WERI-Rb-1 (cell line): ENCODE results near the gene PDGFA.

Source experiments
- DNase-seq: peaks from one replicate; pipeline ENCODE4 v3.0.0-alpha.2; 2020
- H3K27ac ChIP-seq: fragments of 250-450 bp; sonication (Bioruptor Pico); 2 replicates; pipeline ENCODE4 v1.5.1; 2020; ENCODE audit warnings: mild to moderate bottlenecking, moderate library complexity
- H3K27me3 ChIP-seq: fragments of 250-450 bp; sonication (Bioruptor Pico); 2 replicates; pipeline ENCODE4 v1.5.1; 2021; ENCODE audit warnings: mild to moderate bottlenecking, low read depth, moderate library complexity; ENCODE audit not compliant: insufficient read depth, severe bottlenecking
- H3K36me3 ChIP-seq: fragments of 250-450 bp; sonication (Bioruptor Pico); 2 replicates; pipeline ENCODE4 v1.5.1; 2020; ENCODE audit warnings: mild to moderate bottlenecking, moderate library complexity
- H3K4me3 ChIP-seq: 2 replicates; pipeline ENCODE4 v1.5.1; 2011; ENCODE audit warnings: low read depth, mild to moderate bottlenecking, control low read depth, low read length
- H3K9me3 ChIP-seq: fragments of 250-450 bp; sonication (Bioruptor Pico); 2 replicates; pipeline ENCODE4 v1.5.1; 2021; ENCODE audit warnings: mild to moderate bottlenecking, moderate library complexity; ENCODE audit not compliant: severe bottlenecking
- TF ChIP-seq, protein P1 (sequence below): IDR thresholded peaks from 2 replicates; pipeline ENCODE4 v1.5.1; 2011; ENCODE audit warnings: low read depth, mild to moderate bottlenecking, control low read depth, inconsistent platforms, low read length

PDGFA gene

DNA sequence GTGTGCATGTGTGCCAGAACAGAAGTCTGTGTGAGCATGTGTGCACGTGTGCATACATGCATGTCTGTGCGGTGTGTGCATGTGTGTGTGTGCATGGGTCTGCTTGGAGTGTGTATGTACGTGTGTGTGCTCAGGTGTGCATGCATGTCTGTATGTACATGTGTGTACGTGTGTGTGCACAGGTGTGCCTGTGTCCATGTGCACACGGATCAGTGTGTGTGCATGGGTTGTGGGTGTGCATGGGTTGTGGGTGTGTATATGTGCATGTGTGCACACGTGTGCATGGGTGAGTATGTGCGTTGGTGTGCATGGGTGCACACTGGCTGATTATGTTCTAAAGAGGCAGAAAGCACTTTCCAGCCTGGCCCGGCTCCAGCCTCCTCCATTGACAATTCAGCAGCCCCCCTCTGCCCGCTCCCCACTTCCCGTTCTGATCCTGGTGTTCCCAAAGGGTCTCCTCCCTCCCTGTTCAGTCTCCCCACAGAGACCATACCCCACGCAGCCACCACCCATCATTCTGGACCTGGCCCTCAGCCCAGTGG, 44.1 kb upstream of the PDGFA start:
- H3K27me3 ChIP-seq, result no peaks in the 10 kb centered on the region
- H3K36me3 ChIP-seq, result no peaks in the 10 kb centered on the region
- H3K9me3 ChIP-seq, result no peaks in the 10 kb centered on the region
- TF ChIP-seq, protein P1, sequence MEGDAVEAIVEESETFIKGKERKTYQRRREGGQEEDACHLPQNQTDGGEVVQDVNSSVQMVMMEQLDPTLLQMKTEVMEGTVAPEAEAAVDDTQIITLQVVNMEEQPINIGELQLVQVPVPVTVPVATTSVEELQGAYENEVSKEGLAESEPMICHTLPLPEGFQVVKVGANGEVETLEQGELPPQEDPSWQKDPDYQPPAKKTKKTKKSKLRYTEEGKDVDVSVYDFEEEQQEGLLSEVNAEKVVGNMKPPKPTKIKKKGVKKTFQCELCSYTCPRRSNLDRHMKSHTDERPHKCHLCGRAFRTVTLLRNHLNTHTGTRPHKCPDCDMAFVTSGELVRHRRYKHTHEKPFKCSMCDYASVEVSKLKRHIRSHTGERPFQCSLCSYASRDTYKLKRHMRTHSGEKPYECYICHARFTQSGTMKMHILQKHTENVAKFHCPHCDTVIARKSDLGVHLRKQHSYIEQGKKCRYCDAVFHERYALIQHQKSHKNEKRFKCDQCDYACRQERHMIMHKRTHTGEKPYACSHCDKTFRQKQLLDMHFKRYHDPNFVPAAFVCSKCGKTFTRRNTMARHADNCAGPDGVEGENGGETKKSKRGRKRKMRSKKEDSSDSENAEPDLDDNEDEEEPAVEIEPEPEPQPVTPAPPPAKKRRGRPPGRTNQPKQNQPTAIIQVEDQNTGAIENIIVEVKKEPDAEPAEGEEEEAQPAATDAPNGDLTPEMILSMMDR, result no peak
- H3K4me3 ChIP-seq, result no peak overlapping the region
- no peak for DNase-seq
- no peak overlapping the region for H3K27ac ChIP-seq

DNA sequence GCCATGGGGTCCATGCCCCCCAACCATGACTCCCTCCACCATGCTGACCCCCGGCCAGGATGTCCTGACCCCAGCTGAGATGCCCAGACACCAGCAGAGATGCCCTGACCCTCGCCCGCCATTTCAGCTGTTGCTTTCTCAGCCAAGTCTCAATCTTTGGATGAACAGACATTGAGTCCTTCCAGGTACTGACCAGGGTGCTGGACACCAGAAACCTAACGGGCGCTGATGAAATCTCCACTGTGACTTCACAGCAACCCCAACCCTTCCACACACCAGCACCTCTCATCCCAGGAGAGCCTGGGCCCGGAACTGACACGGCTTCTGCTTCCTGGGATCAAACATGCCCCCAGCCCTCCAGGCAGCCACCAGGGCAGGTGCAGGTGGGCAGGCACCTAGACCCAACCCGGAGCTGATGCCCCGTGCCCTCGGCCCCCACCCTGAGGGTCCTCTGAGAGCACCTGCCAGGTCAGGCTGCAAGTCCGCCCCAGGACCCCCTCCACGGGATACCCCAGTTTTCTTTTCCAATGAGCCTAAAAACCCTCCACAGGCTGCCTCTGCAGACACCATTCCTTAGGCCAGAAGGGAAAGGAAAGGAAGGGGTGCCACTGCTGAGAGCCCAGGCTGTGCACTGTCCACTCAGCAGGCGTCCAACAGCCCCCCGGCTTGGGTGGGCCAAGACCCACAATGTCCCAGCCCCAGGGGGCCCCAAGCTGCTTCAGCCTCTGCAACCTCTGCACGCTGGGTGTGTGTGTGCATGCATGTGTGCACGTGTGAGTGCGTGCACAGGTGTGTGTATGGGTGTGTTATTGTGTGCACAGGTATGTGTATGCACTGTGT, 43.4 kb upstream of the PDGFA start:
- no peaks in the 10 kb centered on the region for H3K36me3 ChIP-seq
- TF ChIP-seq, protein P1, result no peak
- no peaks in the 10 kb centered on the region for H3K9me3 ChIP-seq
- no peaks in the 10 kb centered on the region for H3K27me3 ChIP-seq
- H3K4me3 ChIP-seq, result no peak overlapping the region
- no peak for DNase-seq
- H3K27ac ChIP-seq, result no peak overlapping the region

DNA sequence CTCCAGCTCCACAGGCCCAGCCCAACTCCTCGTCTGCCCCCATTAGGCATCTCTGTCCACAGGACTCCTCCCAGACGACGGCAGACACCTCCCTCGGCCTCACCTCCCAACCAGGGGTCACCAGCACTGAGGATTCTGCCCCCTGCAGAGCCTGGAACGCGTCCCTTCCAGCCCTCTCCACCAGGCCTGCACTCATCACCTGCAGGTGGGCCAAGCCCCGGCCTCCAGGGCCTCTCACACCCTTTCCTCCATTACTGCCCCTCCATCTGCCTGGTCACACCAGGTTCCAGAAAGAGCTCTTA, 42.7 kb upstream of the PDGFA start:
- Histone ChIP-seq H3K4me3 (no peak overlapping the region), H3K36me3 (no peaks in the 10 kb centered on the region), H3K27ac (no peak overlapping the region), H3K9me3 (no peaks in the 10 kb centered on the region), H3K27me3 (no peaks in the 10 kb centered on the region)
- no peak for DNase-seq
- TF ChIP-seq, protein P1, result no peak

DNA sequence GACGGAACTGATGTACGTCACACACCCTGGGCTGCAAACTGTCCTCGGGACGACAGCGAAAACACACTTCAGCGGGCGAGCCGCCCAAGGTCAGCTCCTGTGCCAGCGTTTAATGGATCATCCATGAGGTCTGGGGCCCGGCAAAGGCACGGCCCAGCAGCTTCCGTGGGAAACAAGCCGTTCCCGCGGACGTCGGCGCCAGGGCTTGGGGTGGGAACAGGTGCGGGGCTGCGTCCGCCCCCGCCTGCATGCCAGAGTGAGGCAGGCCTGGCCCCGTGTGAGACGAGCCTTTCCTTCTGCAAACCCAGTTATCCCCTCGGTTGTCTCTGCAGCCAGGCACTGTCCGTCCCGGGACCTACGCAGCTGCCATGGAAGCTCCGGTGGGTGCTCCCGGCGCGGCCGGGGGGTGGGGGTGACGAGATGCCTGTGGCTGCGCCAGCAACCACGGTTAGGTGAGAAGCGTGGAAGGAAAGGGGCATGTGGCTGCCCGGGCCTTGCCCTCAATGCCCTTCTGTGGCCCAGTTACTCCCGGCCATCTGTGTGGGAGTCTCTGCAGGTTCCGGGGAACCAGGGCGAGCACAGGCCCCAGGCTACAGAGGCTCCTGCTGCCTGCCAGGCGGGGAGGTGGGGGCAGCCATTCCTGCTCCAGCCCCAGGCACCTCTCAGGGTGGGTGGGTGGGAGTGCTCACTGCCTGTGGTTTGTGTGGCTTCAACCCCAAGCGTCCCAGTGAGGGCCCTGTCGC, 42.2 kb upstream of the PDGFA start:
- TF ChIP-seq, protein P1, result no peak
- Histone ChIP-seq H3K4me3 (no peak overlapping the region), H3K36me3 (no peaks in the 10 kb centered on the region), H3K27me3 (no peaks in the 10 kb centered on the region), H3K27ac (no peak overlapping the region), H3K9me3 (no peaks in the 10 kb centered on the region)
- DNase-seq, result no peak

DNA sequence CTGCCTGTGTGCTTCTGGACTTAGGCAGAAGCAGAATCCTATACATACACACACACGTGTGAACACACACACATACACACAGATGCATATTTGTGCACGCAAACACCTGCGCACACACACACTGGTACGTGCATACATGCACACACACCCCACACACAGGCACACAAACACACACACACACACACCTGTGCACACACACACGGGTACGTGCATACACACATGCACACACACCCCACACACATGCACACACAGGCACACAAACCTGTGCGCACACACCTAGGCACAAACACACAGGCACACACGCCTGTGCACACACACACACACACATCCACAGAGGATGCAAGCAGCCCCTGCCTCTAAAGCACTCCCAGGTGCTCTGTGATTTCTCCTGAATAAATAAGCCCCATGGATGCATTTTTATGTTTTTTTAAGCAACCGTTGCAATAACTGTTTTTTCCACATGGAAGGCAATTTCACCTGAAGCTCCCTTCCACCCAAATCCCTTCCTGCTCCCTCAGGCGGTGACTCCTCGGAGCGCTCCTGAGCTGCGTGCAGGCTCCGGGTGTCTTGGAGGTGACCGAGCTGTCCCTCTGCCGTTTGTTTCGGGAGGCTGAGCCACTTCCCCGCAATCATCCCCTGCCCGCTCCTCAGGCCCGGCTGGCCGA, 41.5 kb upstream of the PDGFA start:
- no peaks in the 10 kb centered on the region for H3K9me3 ChIP-seq
- no peaks in the 10 kb centered on the region for H3K27me3 ChIP-seq
- TF ChIP-seq, protein P1, result no peak
- no peaks in the 10 kb centered on the region for H3K36me3 ChIP-seq
- H3K27ac ChIP-seq, result no peak overlapping the region
- H3K4me3 ChIP-seq, result no peak overlapping the region
- DNase-seq, result no peak
